A549 (cell line): ENCODE measurements around the gene DISC1.

Experiments
- CTCF ChIP-seq: fragments of >200 bp; sonication (Bioruptor Twin); formaldehyde crosslinking; IDR thresholded peaks from 3 replicates; pipeline ENCODE4 v1.5.1; 2016
- MAX ChIP-seq: IDR thresholded peaks from 2 replicates; pipeline ENCODE4 v1.6.1; 2012
- MYC ChIP-seq: IDR thresholded peaks from 2 replicates; pipeline ENCODE4 v1.6.1; 2012; ENCODE audit warnings: mild to moderate bottlenecking, inconsistent platforms, low read length, improper control_type of control experiment, borderline replicate concordance
- SMC3 ChIP-seq: fragments of >200 bp; sonication (Bioruptor Twin); formaldehyde crosslinking; IDR thresholded peaks from 3 replicates; pipeline ENCODE4 v1.6.1; 2018; ENCODE audit warnings: inconsistent platforms
- SREBF2 ChIP-seq: fragments of 450-650 bp; IDR thresholded peaks from 2 replicates; pipeline ENCODE4 v1.6.1; 2014; ENCODE audit warnings: mild to moderate bottlenecking, moderate library complexity
- ZNF302 ChIP-seq: fragments of 250-450 bp; sonication (Bioruptor Pico); IDR thresholded peaks from 2 replicates; pipeline ENCODE4 v1.9.0; 2021; ENCODE audit warnings: inconsistent platforms, mild to moderate bottlenecking, moderate library complexity

- TF ChIP-seq CTCF (no peak), MYC (no peak), ZNF302 (CRISPR knock-in tag) (no peak), SMC3 (no peak), SREBF2 (no peak), MAX (no peak)
Measured at GRCh38 chr1:232057217-232057895, 430.8 kb downstream of the DISC1 start.
